Neutrophil (primary cell): ENCODE measurements around the gene TBCD.

Source experiments
- H3K27ac ChIP-seq: fragments of 200-600 bp; sonication (generic); 2 replicates; pipeline ENCODE4 v1.5.1; 2016; ENCODE audit warnings: mild to moderate bottlenecking, moderate library complexity
- H3K27me3 ChIP-seq: fragments of 200-600 bp; sonication (generic); 2 replicates; pipeline ENCODE4 v1.6.0; 2016; ENCODE audit warnings: mild to moderate bottlenecking
- H3K36me3 ChIP-seq: fragments of 200-600 bp; sonication (generic); 2 replicates; pipeline ENCODE4 v1.5.1; 2017
- H3K4me1 ChIP-seq, 2 experiments: fragments of 200-600 bp in 1 of 2; sonication (generic) in 1 of 2; 1 replicate in 1 of 2; 2 replicates in 1 of 2; pipeline versions ENCODE4 v1.5.1 to v1.6.1; 2013 to 2016; ENCODE audit warnings: low read depth in 1 of 2, low read length in 1 of 2, mild to moderate bottlenecking in 1 of 2, moderate library complexity in 1 of 2; ENCODE audit not compliant: control insufficient read depth in 1 of 2, insufficient read depth in 1 of 2
- H3K4me3 ChIP-seq, 2 experiments: fragments of 200-600 bp in 1 of 2; sonication (generic) in 1 of 2; 1 replicate in 1 of 2; 2 replicates in 1 of 2; pipeline ENCODE4 v1.5.1; 2013 to 2016; ENCODE audit warnings: low read depth in 1 of 2, low read length in 1 of 2, mild to moderate bottlenecking in 1 of 2, moderate library complexity in 1 of 2
- H3K9me3 ChIP-seq: fragments of 200-600 bp; sonication (generic); 2 replicates; pipeline ENCODE4 v1.5.1; 2016
- CTCF ChIP-seq: fragments of 200-600 bp; sonication (generic); IDR thresholded peaks from 2 replicates; pipeline ENCODE4 v1.5.1; 2016; ENCODE audit warnings: antibody characterized with exemption

The TBCD gene

GRCh38 chr17:82882715-82883418 is 131.0 kb downstream of the TBCD start:
- Histone ChIP-seq H3K27ac (no peak overlapping the region), H3K9me3 (no peaks in the 10 kb centered on the region), H3K27me3 (no peaks in the 10 kb centered on the region), H3K4me1 (peaks cover 32 to 38% of the 10 kb centered on the region in 2 experiments), H3K4me3 (no peak overlapping the region), H3K36me3 (no peaks in the 10 kb centered on the region)
- no peak for TF ChIP-seq CTCF

- no peak overlapping the region for H3K27ac ChIP-seq
- H3K4me3 ChIP-seq = no peak overlapping the region
- TF ChIP-seq CTCF = no peak
- H3K9me3 ChIP-seq = no peaks in the 10 kb centered on the region
- H3K4me1 ChIP-seq = peaks cover 26 to 32% of the 10 kb centered on the region in 2 experiments
- no peaks in the 10 kb centered on the region for H3K36me3 ChIP-seq
- no peaks in the 10 kb centered on the region for H3K27me3 ChIP-seq
Observed at GRCh38 chr17:82883419-82884031, 131.7 kb downstream of the TBCD start.

GRCh38 chr17:82884341-82884969 is 132.6 kb downstream of the TBCD start:
- Histone ChIP-seq H3K36me3 (peaks cover under 1% of the 10 kb centered on the region), H3K4me1 (peaks cover 16 to 22% of the 10 kb centered on the region in 2 experiments), H3K27ac (no peak overlapping the region), H3K9me3 (no peaks in the 10 kb centered on the region), H3K27me3 (no peaks in the 10 kb centered on the region), H3K4me3 (no peak overlapping the region)
- no peak for TF ChIP-seq CTCF

- Histone ChIP-seq H3K9me3 (no peaks in the 10 kb centered on the region), H3K27ac (no peak overlapping the region), H3K4me3 (no peak overlapping the region), H3K27me3 (no peaks in the 10 kb centered on the region), H3K4me1 (peaks cover 11 to 17% of the 10 kb centered on the region in 2 experiments), H3K36me3 (peaks cover 5% of the 10 kb centered on the region)
- no peak for TF ChIP-seq CTCF
Observed at GRCh38 chr17:82884970-82885353, 133.1 kb downstream of the TBCD start.

GRCh38 chr17:82887255-82888164 is 135.6 kb downstream of the TBCD start:
- Histone ChIP-seq H3K27me3 (no peaks in the 10 kb centered on the region), H3K27ac (no peak overlapping the region), H3K9me3 (no peaks in the 10 kb centered on the region), H3K4me1 (peaks cover 8 to 10% of the 10 kb centered on the region in 2 experiments), H3K36me3 (peaks cover 8% of the 10 kb centered on the region), H3K4me3 (no peak overlapping the region)
- no peak for TF ChIP-seq CTCF
